ENCODE measurements around the gene NOVA1. TPM values are rescaled to one million over a fixed set of nuclear protein-coding genes. Genes with fewer than 3 reads are reported as not detected.

NOVA1 gene
- total and polyA plus RNA-seq, 12 donors = 1.3 to 8.9 (median 3.4) TPM

- no peak for DNase-seq
- 33 to 53% methylated on average over 3 of the region's 3 CpGs for WGBS, 2 donors
- Histone ChIP-seq H3K27me3 (no peaks in the 10 kb centered on the region), H3K9me3 (no peaks in the 10 kb centered on the region), H3K36me3 (no peaks in the 10 kb centered on the region), H3K4me3 (no peak overlapping the region), H3K4me1 (peaks cover 0 to 5% (median 0%) of the 10 kb centered on the region in 9 donors), H3K27ac (no peak overlapping the region)
- no peak for TF ChIP-seq CTCF (IDR thresholded peaks at IDR 0.05)
- intact Hi-C loops (cut with DNase I) = no loop called here
- ATAC-seq = peak in 5 of 8 donors; percentile 50 to 67 (median 57)
Measured at GRCh38 chr14:26549571-26549970, 48.3 kb downstream of the NOVA1 start.

GRCh38 chr14:26548406-26548805 lies 49.4 kb downstream of the NOVA1 start:
- H3K36me3 ChIP-seq = no peaks in the 10 kb centered on the region
- ATAC-seq (no peak), DNase-seq (no peak)
- H3K27ac ChIP-seq = no peak overlapping the region
- H3K4me1 ChIP-seq = peaks cover 0 to 5% (median 0%) of the 10 kb centered on the region in 9 donors
- intact Hi-C loops (cut with DNase I) = no loop called here
- no peaks in the 10 kb centered on the region for H3K27me3 ChIP-seq
- no peak for TF ChIP-seq CTCF (IDR thresholded peaks at IDR 0.05)
- H3K9me3 ChIP-seq = no peaks in the 10 kb centered on the region
- no peak overlapping the region for H3K4me3 ChIP-seq

- no peak for TF ChIP-seq CTCF (IDR thresholded peaks at IDR 0.05)
- ATAC-seq (no peak), DNase-seq (no peak)
- Histone ChIP-seq H3K4me1 (no peaks in the 10 kb centered on the region), H3K4me3 (no peak overlapping the region), H3K9me3 (no peaks in the 10 kb centered on the region), H3K27ac (no peak overlapping the region), H3K36me3 (no peaks in the 10 kb centered on the region), H3K27me3 (no peaks in the 10 kb centered on the region)
- intact Hi-C loops (cut with DNase I) = no loop called here
- 90 to 93% methylated on average over 1 of the region's 1 CpG for WGBS, 2 donors
Measured at GRCh38 chr14:26538176-26538575, 59.7 kb downstream of the NOVA1 start.

GRCh38 chr14:26531894-26532293 lies 65.9 kb downstream of the NOVA1 start:
- TF ChIP-seq CTCF (IDR thresholded peaks at IDR 0.05) = no peak

More at GRCh38 chr14:26531894-26532293, 65.9 kb downstream of the NOVA1 start:
- no peak overlapping the region for H3K4me3 ChIP-seq
- WGBS, 2 donors = 81 to 82% methylated on average over 3 of the region's 3 CpGs
- intact Hi-C loops (cut with DNase I) = no loop called here
- no peak overlapping the region for H3K27ac ChIP-seq
- ATAC-seq = no peak
- H3K27me3 ChIP-seq = no peaks in the 10 kb centered on the region
- DNase-seq = no peak
- H3K36me3 ChIP-seq = no peaks in the 10 kb centered on the region
- H3K4me1 ChIP-seq = peaks cover 0 to 7% (median 0%) of the 10 kb centered on the region in 9 donors
- H3K9me3 ChIP-seq = no peaks in the 10 kb centered on the region
